GM13977 (cell line): Measurements from ENCODE around the gene PRRG3.
"Not testable (repeated sequence)": the region's sequence is repeated elsewhere in the genome, so short reads cannot be mapped to it uniquely, and the experiment has no call there.

ENCODE experiments used
- DNase-seq: peaks from one replicate; pipeline ENCODE4 v3.0.0; 2012; ENCODE audit warnings: low spot score
- in situ Hi-C: fragments of 300-500 bp; cut with MboI; formaldehyde crosslinking; loops from one replicate; pipeline ENCODE4 v1.12.0; 2022; ENCODE audit warnings: low sequenced_read_pairs, low pct_unique_long_range_greater_than_20kb, mixed read lengths, inconsistent platforms; ENCODE audit not compliant: unreplicated experiment
- TF ChIP-seq, protein P1 (sequence below): IDR thresholded peaks from 2 replicates; pipeline ENCODE4 v1.5.1; 2012; ENCODE audit warnings: mild to moderate bottlenecking, control low read depth; ENCODE audit not compliant: insufficient read depth; ENCODE audit errors: extremely low read depth, missing control alignments

The PRRG3 gene

DNA sequence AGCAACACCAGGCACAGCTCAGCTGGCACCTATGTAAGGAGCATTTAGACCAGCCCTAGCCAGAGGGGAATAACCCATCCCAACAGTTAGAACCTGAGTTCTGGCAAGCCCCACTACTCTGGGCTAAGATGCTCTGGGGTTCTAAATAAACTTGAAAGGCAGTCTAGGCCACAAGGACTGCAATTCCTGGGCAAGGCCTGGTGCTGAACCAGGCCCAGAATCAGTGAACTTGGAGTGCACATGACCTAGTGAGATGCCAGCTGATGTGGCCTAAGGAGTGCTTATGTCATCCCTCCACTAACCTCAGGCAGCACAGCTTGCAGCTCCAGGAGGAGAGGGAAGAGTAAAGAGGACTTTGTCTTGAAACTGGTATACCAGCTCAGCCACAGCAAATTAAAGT is 7.6 kb upstream of the PRRG3 start:
- TF ChIP-seq, protein P1, sequence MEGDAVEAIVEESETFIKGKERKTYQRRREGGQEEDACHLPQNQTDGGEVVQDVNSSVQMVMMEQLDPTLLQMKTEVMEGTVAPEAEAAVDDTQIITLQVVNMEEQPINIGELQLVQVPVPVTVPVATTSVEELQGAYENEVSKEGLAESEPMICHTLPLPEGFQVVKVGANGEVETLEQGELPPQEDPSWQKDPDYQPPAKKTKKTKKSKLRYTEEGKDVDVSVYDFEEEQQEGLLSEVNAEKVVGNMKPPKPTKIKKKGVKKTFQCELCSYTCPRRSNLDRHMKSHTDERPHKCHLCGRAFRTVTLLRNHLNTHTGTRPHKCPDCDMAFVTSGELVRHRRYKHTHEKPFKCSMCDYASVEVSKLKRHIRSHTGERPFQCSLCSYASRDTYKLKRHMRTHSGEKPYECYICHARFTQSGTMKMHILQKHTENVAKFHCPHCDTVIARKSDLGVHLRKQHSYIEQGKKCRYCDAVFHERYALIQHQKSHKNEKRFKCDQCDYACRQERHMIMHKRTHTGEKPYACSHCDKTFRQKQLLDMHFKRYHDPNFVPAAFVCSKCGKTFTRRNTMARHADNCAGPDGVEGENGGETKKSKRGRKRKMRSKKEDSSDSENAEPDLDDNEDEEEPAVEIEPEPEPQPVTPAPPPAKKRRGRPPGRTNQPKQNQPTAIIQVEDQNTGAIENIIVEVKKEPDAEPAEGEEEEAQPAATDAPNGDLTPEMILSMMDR = no peak
- no peak for DNase-seq
- in situ Hi-C loops = loop anchor here (25.0 kb wide), 1 partner anchor 525 kb away; no protein-coding TSS in a partner anchor

DNA sequence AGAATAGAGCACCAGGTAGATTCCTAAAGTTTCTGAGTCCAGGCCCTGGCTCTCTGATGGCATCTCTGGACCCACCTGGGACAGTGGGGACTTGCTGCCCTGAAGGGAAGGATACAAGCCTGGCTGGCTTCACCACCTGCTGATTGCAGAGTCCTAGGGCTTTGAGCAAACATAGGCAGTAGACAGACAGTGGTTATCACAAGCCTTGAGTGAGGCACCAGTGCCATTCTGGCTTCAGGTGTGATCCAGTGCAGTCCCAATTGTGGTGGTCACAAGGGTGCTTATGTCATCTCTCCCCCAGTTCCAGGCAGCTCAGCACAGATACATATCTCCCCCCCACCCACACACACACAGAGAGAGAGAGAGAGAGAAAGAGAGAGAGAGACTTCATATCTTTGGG is 6.6 kb upstream of the PRRG3 start:
- no peak for DNase-seq
- TF ChIP-seq, protein P1 = no peak
- in situ Hi-C loops = loop anchor here (25.0 kb wide), 1 partner anchor 526 kb away; no protein-coding TSS in a partner anchor

DNA sequence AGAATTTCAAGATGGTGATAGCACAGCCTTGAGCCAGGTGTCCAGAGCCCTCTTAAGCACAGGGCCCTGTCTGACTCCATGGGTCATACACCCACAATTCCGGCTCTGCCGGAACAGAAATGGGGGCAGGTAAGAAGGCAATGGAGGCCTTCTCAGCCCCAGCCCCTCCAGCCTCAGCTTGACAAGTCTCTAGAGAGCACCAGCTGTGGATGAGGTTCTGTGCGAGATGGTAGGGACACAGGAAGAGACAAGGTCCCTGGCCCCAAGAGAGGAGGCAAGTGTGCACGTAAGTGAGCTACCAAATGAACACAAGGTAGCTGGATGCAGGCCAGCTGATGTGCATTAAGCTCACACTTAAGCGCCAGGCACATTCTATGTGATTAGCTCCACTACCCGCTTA is 2.4 kb upstream of the PRRG3 start:
- TF ChIP-seq, protein P1 = no peak
- in situ Hi-C loops = loop anchor here (25.0 kb wide), 1 partner anchor 531 kb away; no protein-coding TSS in a partner anchor
- DNase-seq = no peak

DNA sequence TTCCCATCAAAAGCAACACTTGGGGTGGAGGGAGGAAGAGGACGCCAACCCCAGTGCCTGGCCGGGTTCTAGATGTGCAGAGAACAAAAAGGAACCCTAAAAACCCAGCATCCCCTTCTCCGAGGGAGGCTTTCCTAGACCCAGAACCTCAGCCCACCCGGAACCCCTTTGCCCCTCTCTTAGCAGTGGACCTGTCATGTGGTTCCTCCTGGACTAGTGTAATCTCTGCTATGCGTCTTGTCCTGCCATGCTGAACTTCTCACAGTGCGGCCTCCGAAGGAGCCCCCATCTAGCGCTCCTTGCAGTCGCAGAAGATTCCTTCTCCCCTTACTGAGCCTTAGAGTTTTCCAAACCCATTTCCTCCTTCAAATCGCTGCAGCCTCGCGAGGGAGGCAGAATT is 1.1 kb upstream of the PRRG3 start:
- TF ChIP-seq, protein P1 = no peak
- DNase-seq = no peak
- in situ Hi-C loops = loop anchor here (25.0 kb wide), 1 partner anchor 532 kb away; no protein-coding TSS in a partner anchor

DNA sequence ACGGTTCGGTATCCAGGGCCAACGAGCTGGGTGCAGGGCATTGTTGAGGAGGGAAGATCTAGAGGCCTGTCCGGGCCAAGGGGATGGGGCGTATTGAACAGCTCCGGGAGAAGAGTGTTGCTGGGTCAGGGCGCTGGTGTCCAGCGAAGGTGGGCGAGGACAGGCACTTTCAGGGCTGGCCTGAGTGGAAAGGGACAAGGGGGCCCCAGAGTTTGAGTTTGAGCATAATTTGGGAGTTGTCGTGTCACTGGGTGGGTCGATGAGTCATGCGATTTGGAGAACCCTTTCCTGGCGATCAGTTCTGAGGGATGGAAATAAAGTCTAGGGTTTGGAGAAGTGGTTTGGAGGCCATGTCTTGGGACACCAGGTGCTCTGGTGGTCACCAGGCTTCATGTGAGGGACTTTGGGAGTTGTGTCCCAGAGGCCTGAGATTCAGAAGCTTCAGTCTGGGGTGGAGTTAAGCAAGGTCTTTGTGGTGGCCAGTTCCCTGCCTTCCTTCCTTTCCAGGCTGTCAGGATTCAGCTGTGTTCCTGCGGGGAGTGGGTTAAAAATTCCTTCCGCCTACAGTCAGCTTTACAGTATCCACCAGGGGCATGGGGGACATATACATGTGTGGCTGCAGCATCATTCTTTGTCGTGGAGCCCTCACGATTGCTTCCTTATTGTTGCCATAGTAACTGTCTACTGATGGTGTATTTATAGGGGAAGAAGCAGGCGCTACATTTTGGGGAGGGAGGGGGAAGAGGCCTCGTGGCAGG is 504 bp downstream of the PRRG3 start:
- TF ChIP-seq, protein P1 = no peak
- no peak for DNase-seq
- in situ Hi-C loops = loop anchor here (25.0 kb wide), 1 partner anchor 533 kb away; no protein-coding TSS in a partner anchor

DNA sequence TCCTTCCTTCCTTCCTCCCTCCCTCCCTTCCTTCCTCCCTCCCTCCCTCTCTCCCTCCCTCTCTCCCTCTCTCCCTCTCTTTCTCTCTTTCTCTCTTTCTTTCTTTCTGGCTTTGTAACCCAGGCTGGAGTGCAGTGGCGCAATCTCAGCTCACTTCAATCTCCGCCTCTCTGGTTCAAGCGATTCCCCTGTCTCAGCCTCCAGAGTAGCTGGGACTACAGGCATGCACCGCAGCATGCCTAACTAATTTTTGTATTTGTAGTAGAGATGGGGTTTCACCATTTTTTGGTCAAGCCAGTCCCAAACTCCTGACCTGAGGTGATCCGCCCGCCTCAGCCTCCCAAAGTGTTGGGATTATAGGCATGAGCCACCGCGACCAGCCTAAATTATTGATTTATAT is 1.8 kb downstream of the PRRG3 start:
- in situ Hi-C loops = loop anchor here (25.0 kb wide), 1 partner anchor 535 kb away; no protein-coding TSS in a partner anchor
- DNase-seq = not testable (repeated sequence)

DNA sequence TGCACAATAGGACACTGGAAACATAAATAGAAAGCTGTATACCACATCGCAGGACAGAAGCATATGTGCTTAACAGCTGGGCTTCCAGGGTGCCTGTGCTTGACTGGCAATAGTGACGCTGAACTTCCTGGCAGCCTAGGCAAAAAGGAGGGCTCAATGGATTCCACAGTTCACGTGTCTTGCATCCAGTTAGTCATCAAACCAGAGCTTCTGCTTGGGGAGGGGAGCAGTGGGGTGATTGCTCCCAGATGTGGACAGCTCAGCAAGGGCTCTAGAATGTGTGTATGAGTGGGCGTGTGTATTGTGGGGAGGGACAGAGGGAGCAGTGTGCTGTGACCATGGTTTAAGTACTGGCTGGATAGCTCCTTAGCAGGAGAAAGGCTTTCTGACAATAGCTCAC is 2.3 kb downstream of the PRRG3 start:
- no peak for DNase-seq
- in situ Hi-C loops = loop anchor here (25.0 kb wide), 1 partner anchor 535 kb away; no protein-coding TSS in a partner anchor

More for the DNA sequence above, 2.3 kb downstream of the PRRG3 start:
- TF ChIP-seq, protein P1 = no peak
